A549 treated with AZD9567 at 1 μM for 4 hours (cell line): ENCODE results near the gene MRPS18B. TPM values are rescaled to one million over a fixed set of nuclear protein-coding genes. Genes with fewer than 3 reads are reported as not detected.

Source experiments
- total RNA-seq: library from RNA; stranded (reverse); fragments of 200-300 nt; extraction: Qiagen RNA extraction; gene quantifications from 5 replicates; pipeline ENCODE4 v1.2.3, GENCODE V29; 2022; ENCODE audit not compliant: insufficient read depth

Gene MRPS18B
- total RNA-seq, result 65.4 to 80.9 TPM (median 68.4 TPM) in 5 replicates

GRCh38 chr6:30617565-30618269, at the start of gene MRPS18B:
Gene MRPS18B, plus strand, starts transcription at chr6:30617840. Its CDS starts 26 bp downstream, at chr6:30617866.

GRCh38 chr6:30571075-30571761, 46.4 kb upstream of the MRPS18B start, which contains the start of gene ABCF1:
Gene ABCF1, plus strand, starts transcription at chr6:30571442. Its CDS starts 46 bp downstream, at chr6:30571488.

GRCh38 chr6:30616811-30617564, 652 bp upstream of the MRPS18B start, which contains the start of gene PPP1R10:
Gene PPP1R10, minus strand, starts transcription at chr6:30617243. Its CDS starts 7,299 bp downstream, at chr6:30609944.

GRCh38 chr6:30626484-30627366, 9.1 kb downstream of the MRPS18B start, which contains the start of gene ATAT1:
Gene ATAT1, plus strand, starts transcription at chr6:30626874.

GRCh38 chr6:30646450-30647241, 29.0 kb downstream of the MRPS18B start, which contains the start of gene C6orf136:
Gene C6orf136, plus strand, starts transcription at chr6:30647133. Its CDS starts 99 bp downstream, at chr6:30647232.

GRCh38 chr6:30672445-30673253, 55.0 kb downstream of the MRPS18B start, which contains the start of gene DHX16:
Gene DHX16, minus strand, starts transcription at chr6:30673006. Its CDS starts 165 bp downstream, at chr6:30672841.

Other genes with a start within 250 kb of the MRPS18B start
- gene HLA-E, start 128.3 kb upstream of the MRPS18B start, total RNA-seq, result 62.6 to 70.5 TPM (median 63.9 TPM) in 5 replicates
- 23.3 to 33.0 TPM (median 30.7 TPM) in 5 replicates for gene GNL1, start 61.4 kb upstream of the MRPS18B start, total RNA-seq
- 14.9 to 17.6 TPM (median 16.9 TPM) in 5 replicates for gene PRR3, start 60.5 kb upstream of the MRPS18B start, total RNA-seq
- gene ABCF1, start 46.4 kb upstream of the MRPS18B start, total RNA-seq, result 49.0 to 55.9 TPM (median 51.2 TPM) in 5 replicates
- gene PPP1R10, start 597 bp upstream of the MRPS18B start, total RNA-seq, result 29.3 to 45.4 TPM (median 30.8 TPM) in 5 replicates
- gene ATAT1, start 9.0 kb downstream of the MRPS18B start, total RNA-seq, result 2.5 to 6.7 TPM (median 5.8 TPM) in 5 replicates
- gene C6orf136, start 29.3 kb downstream of the MRPS18B start, total RNA-seq, result 8.1 to 12.4 TPM (median 12.3 TPM) in 5 replicates
- gene DHX16, start 55.2 kb downstream of the MRPS18B start, total RNA-seq, result 25.5 to 30.3 TPM (median 28.4 TPM) in 5 replicates
- 36.2 to 39.9 TPM (median 38.6 TPM) in 5 replicates for gene PPP1R18, start 68.8 kb downstream of the MRPS18B start, total RNA-seq
- 25.7 to 31.1 TPM (median 27.3 TPM) in 5 replicates for gene NRM, start 73.1 kb downstream of the MRPS18B start, total RNA-seq
- gene MDC1, start 99.4 kb downstream of the MRPS18B start, total RNA-seq, result 13.9 to 21.8 TPM (median 15.5 TPM) in 5 replicates
- gene TUBB, start 102.5 kb downstream of the MRPS18B start, total RNA-seq, result 843 to 940 TPM (median 881 TPM) in 5 replicates
- gene FLOT1, start 124.8 kb downstream of the MRPS18B start, total RNA-seq, result 64.4 to 88.0 TPM (median 86.4 TPM) in 5 replicates
- 47.9 to 86.3 TPM (median 75.8 TPM) in 5 replicates for gene IER3, start 126.7 kb downstream of the MRPS18B start, total RNA-seq